HG03108 (cell line): Measurements from ENCODE around the gene ACVR1B.
"Not testable (repeated sequence)": the region's sequence is repeated elsewhere in the genome, so short reads cannot be mapped to it uniquely, and the experiment has no call there.

ENCODE experiments used
- ATAC-seq: cut with Tn5 transposase; IDR thresholded peaks from one replicate; pipeline ENCODE4 v1.9.1; 2021; ENCODE audit warnings: moderate library complexity; ENCODE audit not compliant: unreplicated experiment

ACVR1B gene

DNA sequence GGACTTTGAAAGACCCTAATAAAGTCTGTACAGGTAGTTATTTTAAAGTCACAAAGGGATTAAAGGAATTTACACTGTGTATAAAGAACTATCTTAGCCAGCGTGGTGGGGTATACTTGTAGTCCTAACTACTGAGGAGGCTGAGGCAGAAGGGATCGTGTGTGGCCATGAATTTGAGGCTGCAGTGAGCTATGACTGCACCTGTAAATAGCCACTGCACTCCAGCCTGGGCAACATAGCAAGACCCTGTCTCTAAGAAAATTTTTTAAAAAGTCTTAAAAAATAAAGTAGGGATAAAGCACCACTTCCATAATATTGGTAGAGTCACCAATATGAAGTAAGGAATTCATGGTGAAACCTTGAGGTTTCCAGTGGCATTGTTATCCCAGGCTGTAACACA, 18.1 kb downstream of the ACVR1B start:
- no peak for ATAC-seq

DNA sequence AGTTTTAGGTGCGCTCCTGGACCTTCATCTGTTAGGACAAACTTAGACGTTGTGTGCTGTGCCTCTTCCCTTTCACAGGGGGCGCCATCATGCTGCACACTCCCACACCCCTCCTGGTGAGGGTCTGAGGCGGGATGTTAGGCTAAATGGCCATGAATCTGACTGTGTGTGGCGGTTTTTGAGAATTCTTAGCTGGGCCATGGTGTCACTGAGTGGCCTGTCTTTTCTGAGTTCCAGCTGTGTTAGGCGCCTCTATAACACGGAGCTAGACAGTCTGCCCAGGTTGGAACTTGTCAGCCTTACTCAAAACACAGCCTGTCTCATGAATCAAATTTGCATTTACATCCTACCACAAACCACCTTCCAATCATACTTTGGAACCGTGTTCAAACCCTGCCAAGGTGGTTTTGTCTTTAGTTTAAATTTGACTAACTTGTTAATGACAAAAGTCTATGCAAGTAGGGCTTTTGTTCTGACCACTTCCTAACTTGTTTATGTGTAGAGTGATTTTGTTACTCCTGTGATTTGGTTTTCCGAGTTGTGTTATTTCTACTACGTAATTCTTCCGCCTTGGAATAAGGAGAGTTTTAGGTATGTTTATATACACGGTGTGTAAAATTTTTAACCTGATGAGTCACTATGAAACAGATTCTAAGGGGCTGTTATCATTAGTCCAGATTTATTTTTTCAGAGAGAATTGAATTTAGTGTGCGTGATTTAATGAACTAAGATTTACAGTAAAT, 19.6 kb downstream of the ACVR1B start:
- ATAC-seq = peak; percentile 89

DNA sequence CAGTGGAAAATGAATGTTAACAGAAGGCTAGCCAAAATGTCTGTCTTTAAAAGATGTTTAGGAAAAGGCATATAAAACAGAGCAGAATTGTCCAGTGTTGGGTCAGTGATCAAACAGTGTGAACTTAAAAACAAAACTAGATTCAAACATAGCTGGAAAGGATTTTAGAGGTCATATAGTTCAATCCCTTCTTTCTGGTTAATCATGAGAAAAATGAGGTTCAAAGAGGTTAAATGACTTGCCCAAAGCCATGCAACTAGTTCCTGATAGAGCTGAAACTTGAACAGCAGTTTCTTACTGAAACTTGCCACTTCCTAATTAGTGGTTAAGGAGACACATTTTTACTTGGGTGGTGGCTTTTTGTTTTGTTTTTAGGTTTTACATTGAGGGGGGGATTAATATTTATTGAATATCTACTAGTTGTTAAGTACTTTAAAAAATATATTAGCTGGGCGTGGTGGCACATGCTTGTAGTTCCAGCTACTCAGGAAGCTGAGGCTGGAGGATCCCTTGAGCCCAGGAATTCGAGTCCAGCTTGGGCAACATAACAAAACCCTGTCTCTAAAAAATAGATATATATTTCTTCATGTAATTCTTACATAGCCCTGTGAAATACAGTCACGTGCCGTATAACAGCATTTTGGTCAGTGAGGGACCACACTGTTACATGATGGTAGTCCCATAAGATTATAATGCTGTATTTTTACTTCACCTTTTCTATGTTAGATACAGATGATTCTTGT, 20.4 kb downstream of the ACVR1B start:
- peak; percentile 26 for ATAC-seq

DNA sequence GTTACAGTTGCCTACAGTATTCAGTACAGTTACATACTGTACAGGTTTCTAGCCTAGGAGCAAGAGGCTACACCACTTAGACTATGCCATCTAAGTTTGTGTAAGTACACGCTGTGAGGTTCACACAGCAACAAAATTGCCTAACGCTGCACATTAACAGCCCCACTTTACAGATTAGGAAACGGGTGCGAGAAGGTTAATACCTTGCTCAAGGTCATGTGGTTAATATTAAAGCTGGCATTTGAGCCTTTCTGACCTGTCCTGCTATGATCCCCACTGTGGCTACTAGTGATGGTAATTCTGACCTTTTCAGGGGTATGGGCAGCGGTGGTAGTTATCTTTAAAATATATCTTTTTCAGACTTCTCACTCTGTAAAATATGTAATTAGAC, 20.9 kb downstream of the ACVR1B start:
- ATAC-seq = no peak

DNA sequence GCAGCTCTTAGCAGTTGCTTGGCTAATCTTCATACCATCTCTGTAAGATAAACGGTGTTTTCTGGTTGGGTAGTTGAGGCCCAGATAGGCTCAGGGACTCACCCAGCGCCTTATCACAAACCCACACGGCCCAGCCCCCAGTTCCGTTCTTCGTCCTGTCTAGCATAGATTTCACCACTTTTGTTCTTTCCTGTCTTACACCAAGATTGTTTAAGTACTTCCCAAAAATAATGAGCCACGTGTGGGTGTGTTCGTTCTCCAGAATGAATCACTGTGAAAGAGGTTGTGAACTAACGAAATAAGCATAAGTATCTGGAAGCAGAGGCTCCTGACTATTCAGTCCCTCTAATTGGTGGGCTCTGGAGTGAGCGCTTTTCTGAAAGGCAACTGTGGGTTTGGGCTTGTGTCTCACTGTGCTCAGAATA, 21.4 kb downstream of the ACVR1B start:
- no peak for ATAC-seq

DNA sequence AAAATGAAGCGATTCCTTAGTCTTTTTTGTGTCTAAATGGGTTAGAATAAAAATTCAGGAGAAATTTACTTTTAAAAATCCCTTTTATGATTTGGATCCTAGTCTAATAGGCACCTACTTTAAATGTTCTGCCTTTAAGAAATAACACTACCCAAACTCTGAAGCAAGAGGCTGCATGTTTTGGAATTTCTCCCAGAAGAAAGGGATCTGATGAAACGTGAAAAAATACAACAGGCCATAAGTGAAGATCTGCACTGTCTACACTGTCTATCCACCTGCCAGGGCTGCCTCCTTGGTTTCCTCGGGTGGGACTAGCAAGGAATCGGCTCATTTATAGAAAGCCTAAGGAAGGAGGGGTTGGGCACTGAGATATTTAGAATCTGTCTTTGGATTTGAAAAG, 22.1 kb downstream of the ACVR1B start:
- ATAC-seq = no peak

DNA sequence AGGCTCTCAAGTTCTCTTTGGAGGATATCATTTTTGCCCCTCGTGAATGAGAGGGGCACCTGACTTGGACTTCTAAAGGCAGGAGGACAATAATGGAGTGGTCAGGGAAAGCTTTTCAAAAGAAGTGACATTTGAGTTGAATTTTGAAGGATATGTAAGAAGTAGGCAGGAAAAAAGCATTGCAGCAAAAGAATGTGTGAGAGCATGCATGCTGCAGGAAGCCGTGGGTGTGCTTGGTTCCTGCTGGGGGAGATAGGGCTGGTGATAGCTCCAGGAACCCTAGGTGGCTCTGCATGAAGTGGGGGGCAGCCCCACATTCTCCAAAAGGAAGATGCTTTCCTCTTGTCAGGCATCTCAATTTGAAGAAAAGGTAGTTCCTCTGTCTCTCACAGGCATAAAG, 23.1 kb downstream of the ACVR1B start:
- no peak for ATAC-seq

DNA sequence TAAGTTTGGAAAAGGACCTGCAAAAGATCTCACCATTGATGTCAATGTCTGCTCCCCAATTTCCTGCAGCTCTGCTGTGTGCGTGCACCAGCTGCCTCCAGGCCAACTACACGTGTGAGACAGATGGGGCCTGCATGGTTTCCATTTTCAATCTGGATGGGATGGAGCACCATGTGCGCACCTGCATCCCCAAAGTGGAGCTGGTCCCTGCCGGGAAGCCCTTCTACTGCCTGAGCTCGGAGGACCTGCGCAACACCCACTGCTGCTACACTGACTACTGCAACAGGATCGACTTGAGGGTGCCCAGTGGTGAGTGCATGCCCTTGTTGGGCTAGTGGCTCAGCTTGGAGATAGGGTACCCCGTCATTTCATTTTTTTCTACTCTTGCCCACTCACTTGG, 23.7 kb downstream of the ACVR1B start:
- ATAC-seq = no peak

DNA sequence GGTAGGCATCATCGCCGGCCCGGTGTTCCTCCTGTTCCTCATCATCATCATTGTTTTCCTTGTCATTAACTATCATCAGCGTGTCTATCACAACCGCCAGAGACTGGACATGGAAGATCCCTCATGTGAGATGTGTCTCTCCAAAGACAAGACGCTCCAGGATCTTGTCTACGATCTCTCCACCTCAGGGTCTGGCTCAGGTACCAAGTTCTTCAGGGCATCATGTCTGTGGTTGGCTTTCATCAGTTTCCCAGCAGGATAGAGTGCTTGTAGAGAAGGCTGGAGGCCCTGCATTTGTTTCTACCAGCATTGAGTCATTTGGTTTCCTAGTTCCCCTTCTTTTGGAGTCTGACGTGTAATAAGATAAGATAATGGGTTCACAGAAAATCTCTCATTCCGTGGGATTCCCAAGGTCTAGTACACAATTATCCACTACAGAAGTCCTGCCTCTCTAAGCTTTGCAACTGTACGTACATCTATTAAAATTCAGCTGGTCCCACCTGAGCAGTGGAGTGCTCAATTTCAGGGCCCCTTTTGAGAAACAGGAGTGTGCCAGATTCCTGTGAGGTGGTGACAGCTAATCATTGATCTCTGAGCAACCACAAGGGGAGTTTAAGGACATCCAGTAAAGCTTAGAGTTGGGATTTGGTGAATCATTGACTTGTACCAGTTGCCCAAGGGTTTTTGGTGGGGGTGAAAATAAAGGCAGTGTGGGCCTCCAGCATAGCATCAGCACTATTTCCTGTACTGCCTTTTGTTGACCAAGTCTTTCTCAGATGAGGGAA, 25.1 kb downstream of the ACVR1B start:
- ATAC-seq = no peak

DNA sequence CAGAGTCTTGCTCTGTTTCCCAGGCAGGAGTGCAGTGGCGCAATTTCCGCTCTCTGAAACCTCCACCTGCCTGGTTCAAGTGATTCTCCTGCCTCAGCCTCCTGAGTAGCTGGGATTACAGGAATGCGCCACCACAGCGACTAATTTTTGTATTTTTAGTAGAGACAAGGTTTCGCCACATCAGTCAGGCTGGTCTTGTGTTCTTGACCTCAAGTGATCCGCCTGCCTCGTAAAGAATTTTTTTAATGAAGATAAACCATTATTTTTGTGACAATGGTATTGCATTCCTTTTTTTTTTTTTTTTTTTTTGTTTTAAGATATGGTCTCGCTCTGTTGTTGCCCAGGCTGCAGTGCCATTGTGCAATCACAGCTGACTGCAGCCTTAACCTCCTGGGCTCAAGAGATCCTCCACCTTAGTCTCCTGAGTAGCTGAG, 25.8 kb downstream of the ACVR1B start:
- ATAC-seq = no peak

DNA sequence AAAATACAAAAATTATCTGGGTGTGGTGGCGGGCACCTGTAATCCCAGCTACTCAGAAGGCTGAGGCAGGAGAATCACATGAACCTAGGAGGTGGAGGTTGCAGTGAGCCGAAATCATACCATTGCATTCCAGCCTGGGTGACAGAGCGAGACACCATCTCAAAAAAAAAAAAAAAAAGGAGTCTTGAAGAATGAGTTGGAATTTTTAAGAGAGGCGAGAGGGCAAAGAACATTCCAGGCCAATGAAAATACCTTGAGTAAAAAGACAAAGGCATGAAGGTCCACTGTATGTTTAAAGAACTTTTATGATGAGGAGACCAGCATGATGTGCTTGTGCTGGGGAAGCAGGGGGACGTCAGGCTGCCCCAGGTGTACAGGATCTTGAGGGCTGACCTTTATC, 27.8 kb downstream of the ACVR1B start:
- not testable (repeated sequence) for ATAC-seq

DNA sequence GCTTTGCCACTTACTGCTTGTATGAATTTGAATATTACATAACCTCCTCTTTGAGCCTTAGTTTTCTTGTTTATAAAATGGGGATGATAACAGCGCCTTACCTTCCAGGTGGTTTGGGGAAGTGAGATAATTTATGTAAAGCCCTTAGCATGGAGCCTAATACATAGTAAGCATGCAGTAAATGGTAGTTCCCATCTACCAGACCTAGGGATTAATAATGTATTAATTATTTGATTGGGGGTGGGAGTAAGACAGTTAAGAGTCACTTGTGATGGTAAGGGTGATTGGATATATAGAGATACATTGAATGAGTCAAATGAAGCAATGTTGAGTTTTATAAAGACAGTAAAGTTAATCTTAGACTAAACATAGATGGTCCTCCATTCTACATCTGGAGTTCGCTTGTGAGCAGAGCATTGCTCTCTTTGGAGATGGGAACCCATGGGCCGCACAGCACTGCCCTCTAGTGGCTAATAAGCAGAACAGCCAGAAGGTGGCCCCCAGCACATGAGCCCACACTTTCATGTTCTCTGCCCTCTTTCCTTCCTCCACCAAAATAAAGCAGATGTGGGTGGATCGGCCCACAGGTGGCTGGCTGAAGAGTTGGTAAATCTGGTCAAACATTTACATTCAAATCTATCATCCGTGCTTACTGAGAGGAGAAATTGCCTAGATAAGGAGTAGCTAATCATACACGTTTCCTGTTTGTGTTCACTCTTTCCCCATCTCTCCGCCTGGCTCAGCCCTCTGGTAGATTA, 28.7 kb downstream of the ACVR1B start:
- peak; percentile 60 for ATAC-seq

DNA sequence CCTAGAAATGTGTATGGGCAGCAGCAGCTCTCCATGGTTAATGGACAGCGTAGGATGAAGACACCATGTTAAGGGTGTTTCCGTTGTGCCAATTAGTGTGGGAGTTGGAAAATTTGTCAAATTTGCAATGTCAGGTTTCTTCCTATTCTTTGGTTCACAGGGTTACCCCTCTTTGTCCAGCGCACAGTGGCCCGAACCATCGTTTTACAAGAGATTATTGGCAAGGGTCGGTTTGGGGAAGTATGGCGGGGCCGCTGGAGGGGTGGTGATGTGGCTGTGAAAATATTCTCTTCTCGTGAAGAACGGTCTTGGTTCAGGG, 29.3 kb downstream of the ACVR1B start:
- ATAC-seq = no peak

DNA sequence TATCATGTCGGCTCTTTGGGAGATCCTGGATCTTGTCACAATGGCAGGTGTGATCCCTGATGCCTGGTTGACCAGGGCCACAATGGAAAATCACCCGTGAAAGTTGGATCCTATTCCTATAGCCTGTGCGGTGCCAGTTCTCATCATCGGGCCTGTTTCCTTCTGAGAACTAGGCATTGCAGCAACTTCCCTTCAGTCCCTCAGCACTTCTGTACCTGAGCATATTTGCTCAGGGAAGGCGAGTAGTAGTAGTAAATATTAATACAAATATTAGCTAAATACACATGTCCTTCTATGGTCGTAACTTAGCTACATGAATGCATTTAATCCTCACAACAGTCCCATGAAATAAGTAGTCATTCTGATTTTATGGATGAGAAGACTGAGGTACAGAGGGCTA, 33.2 kb downstream of the ACVR1B start:
- ATAC-seq = no peak

DNA sequence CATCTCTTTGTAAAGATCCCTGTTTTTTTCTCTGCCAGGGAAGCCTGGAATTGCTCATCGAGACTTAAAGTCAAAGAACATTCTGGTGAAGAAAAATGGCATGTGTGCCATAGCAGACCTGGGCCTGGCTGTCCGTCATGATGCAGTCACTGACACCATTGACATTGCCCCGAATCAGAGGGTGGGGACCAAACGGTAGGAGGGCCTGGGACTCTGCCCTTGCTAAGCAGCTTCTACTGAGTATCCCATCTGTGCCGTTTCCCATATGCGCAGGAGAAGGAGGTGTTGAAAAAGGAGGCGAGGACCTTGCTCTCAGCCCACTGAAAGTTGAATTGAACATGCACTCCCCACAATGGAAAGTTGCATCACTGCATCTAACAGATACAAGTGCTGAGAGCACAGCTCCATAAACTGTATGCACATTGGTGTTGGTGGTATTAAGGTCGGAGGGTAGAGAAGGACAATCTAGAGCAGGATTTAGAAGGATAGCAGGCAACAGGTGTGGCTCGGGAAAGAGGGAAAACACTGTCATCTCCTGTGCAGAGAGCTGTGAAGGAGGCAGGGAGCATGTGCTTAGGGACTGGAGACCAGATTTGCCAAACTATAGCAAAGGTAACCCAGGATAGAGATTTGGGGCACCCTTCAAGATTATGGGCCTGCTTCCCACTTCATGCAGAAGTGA, 33.8 kb downstream of the ACVR1B start:
- ATAC-seq = no peak

DNA sequence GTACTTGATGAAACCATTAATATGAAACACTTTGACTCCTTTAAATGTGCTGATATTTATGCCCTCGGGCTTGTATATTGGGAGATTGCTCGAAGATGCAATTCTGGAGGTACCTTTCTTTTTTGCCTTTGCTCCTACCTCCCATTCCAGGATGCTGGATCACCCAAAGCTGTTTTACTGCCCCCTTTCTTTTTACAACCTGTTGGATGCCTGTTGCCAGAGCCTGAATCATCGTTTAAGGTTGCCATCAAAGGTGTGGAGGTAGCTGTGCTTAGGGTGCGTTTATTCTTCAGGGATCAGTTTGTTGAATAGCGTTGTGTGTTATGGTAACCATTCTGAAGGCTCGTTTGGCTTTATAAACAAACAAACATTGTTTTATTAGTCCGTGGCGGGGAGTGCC, 35.3 kb downstream of the ACVR1B start:
- no peak for ATAC-seq

DNA sequence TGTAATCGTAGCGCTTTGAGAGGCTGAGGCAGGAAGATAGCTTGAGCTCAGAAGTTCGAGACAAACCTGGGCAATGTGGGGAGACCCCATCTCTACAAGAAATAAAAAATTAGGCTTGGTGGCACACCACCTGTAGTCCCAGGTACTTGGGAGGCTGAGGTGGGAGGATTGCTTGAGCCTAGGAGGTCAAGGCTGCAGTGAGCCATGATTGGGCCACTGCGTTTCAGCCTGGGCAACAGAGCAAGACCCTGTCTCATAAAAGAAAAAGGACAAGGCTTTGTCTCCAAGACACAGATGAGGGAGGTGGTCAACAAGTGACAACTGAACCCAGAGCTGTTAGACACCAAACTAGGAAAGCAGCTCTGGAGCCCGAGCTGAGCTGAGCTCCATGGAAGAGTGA, 40.7 kb downstream of the ACVR1B start:
- ATAC-seq = no peak

DNA sequence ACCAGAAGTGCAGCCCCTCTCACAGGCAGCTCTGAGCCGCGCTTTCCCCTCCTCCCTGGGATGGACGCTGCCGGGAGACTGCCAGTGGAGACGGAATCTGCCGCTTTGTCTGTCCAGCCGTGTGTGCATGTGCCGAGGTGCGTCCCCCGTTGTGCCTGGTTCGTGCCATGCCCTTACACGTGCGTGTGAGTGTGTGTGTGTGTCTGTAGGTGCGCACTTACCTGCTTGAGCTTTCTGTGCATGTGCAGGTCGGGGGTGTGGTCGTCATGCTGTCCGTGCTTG, 43.0 kb downstream of the ACVR1B start:
- no peak for ATAC-seq

DNA sequence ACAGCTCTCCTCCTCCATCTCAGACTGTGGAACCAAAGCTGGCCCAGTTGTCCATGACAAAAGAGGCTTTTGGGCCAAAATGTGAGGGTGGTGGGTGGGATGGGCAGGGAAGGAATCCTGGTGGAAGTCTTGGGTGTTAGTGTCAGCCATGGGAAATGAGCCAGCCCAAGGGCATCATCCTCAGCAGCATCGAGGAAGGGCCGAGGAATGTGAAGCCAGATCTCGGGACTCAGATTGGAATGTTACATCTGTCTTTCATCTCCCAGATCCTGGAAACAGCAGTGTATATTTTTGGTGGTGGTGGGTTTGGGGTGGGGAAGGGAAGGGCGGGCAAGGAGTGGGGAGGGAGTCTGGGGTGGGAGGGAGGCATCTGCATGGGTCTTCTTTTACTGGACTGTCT, 43.5 kb downstream of the ACVR1B start:
- ATAC-seq = no peak

DNA sequence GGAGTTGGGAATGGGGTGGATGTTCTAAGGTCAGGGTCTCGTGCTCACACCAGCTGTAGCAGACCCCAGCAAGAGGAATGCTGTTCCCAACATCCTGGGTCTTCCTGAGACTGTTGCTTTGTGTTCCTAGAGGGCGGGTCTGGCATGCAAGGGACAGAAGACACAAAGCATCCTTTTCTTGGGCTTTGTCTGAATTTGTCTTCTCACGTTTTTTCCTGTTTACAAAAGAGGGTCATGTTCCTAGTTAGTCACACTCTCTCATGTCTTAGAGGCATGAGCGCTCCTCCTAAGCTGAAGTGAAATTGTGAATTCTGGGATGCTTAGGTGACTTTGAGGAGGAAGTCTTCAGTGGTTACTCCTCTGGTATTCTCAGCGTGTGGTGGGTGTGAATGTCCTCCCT, 45.6 kb downstream of the ACVR1B start:
- no peak for ATAC-seq

DNA sequence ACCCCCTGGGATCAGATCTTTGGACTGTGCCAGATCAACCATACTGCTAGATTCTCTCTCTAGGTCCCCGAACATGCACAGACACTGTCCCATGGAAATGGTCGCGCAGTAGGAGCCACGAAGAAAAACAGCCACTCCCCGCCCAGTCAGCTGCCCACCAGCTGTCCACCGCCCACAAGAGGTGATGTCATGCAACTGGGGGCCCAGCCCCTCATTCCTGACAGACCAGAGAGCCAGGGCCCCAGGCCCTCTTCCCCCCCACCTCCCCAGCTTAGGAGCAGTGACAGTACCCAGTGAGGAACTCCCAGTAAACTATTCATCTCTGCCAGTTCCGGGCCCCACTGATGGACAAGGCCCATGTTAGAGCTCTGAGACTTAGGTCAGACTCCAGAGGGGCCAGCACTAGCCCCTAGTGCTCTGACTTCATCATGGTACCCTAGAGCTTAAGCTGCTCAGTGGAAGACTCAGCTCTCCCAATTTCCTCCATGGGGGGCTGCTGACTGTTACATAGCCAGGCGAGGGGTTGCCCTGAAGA, 51.6 kb downstream of the ACVR1B start:
- no peak for ATAC-seq
